ENCODE results near the gene FOXP2.

Gene FOXP2

DNA sequence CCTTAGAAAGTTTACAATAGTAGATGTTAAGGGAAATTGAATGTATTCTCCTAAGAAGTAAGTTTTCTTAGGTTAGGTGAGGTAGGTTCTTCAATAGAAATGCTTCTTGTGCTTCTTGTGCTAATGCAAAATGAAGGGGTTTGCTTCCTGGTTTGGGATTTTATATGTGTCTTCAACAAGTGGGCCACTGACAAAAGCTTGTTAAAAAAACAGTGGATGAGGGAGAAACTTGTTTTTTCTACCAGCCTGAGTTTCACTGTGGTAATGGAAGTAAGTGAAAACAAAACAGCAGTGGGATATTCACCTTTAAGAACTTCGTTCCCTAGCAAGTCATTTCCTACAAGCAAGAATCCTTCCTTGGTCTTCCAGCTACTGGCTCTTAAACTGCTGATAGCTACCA lies 107.5 kb downstream of the FOXP2 start:
- TF ChIP-seq GATA3 (IDR thresholded peaks at IDR 0.05; ENCODE audit: low read depth, low read length), result no peak
- no peak for TF ChIP-seq GATA2 (IDR thresholded peaks at IDR 0.05; ENCODE audit: low read depth, low read length)

GRCh38 chr7:114527589-114527988 lies 113.0 kb downstream of the FOXP2 start:
- TF ChIP-seq GATA2 (IDR thresholded peaks at IDR 0.05; ENCODE audit: low read depth, low read length) (no peak), GATA3 (IDR thresholded peaks at IDR 0.05; ENCODE audit: low read depth, low read length) (no peak)

DNA sequence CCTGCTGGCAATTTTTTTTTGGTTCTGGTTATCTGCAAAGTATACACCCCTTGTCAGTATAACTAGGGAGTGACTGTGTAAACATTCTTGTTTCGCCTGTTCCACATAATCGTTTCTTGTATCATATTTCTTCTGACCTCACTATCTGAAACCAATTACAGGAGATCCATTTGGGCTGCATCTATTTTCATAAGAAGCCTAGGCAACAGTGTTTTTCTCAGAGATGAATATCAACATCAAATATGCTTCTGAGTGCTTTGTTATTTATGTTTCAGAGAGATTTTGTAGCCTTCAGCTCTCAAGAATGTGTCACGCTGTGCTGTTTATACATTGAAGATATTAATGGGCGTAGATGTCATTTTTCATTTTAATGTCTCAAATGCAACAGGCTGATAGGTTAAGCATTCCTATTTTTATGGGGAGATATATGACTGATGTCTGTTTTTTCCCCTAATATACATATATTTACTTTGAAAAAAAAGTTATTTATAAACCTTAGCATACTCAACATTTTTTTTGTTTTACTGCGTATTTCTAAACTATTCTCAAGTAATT lies 115.5 kb downstream of the FOXP2 start:
- no peak for TF ChIP-seq GATA3 (IDR thresholded peaks at IDR 0.05; ENCODE audit: low read depth, low read length)
- TF ChIP-seq GATA2 (IDR thresholded peaks at IDR 0.05; ENCODE audit: low read depth, low read length), result no peak

- TF ChIP-seq GATA2 (IDR thresholded peaks at IDR 0.05; ENCODE audit: low read depth, low read length), result no peak
- no peak for TF ChIP-seq GATA3 (IDR thresholded peaks at IDR 0.05; ENCODE audit: low read depth, low read length)
Measured at GRCh38 chr7:114531326-114531725, 116.7 kb downstream of the FOXP2 start.

DNA sequence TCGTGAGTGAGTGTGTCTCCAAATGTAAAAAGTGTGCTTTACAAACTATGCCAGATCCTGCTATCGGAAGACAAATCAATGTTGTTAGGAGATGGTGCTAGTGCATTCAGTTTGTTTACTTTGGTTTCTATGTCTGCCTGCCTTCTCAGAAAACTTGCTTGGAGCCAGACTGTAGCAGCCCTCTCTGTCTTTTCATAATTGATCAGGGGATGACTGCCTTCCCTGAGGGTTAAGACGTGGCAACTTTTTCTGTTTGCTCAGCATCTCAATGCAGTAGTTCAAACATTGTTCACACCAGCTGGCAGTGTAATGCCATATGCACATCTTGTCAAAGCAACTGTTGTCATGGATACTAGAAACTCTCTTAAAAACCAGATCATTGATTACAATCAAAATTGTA lies 118.5 kb downstream of the FOXP2 start:
- TF ChIP-seq GATA3 (IDR thresholded peaks at IDR 0.05; ENCODE audit: low read depth, low read length), result no peak

- TF ChIP-seq GATA3 (IDR thresholded peaks at IDR 0.05; ENCODE audit: low read depth, low read length) (no peak), GATA2 (IDR thresholded peaks at IDR 0.05; ENCODE audit: low read depth, low read length) (no peak)
Measured at GRCh38 chr7:114534953-114535352, 120.3 kb downstream of the FOXP2 start.

GRCh38 chr7:114539575-114539974 lies 125.0 kb downstream of the FOXP2 start:
- no peak for TF ChIP-seq GATA2 (IDR thresholded peaks at IDR 0.05; ENCODE audit: low read depth, low read length)
- TF ChIP-seq GATA3 (IDR thresholded peaks at IDR 0.05; ENCODE audit: low read depth, low read length), result no peak

- TF ChIP-seq GATA2 (IDR thresholded peaks at IDR 0.05; ENCODE audit: low read depth, low read length) (no peak), GATA3 (IDR thresholded peaks at IDR 0.05; ENCODE audit: low read depth, low read length) (no peak)
Measured at GRCh38 chr7:114540291-114540690, 125.7 kb downstream of the FOXP2 start.

- TF ChIP-seq GATA2 (IDR thresholded peaks at IDR 0.05; ENCODE audit: low read depth, low read length), result no peak
- TF ChIP-seq GATA3 (IDR thresholded peaks at IDR 0.05; ENCODE audit: low read depth, low read length), result no peak
Measured at GRCh38 chr7:114548081-114548980, 133.7 kb downstream of the FOXP2 start.

- TF ChIP-seq GATA3 (IDR thresholded peaks at IDR 0.05; ENCODE audit: low read depth, low read length) (no peak), GATA2 (IDR thresholded peaks at IDR 0.05; ENCODE audit: low read depth, low read length) (no peak)
Measured at GRCh38 chr7:114554781-114555537, 140.3 kb downstream of the FOXP2 start.

GRCh38 chr7:114567416-114567815 lies 152.8 kb downstream of the FOXP2 start:
- TF ChIP-seq GATA3 (IDR thresholded peaks at IDR 0.05; ENCODE audit: low read depth, low read length), result no peak
- TF ChIP-seq GATA2 (IDR thresholded peaks at IDR 0.05; ENCODE audit: low read depth, low read length), result no peak

DNA sequence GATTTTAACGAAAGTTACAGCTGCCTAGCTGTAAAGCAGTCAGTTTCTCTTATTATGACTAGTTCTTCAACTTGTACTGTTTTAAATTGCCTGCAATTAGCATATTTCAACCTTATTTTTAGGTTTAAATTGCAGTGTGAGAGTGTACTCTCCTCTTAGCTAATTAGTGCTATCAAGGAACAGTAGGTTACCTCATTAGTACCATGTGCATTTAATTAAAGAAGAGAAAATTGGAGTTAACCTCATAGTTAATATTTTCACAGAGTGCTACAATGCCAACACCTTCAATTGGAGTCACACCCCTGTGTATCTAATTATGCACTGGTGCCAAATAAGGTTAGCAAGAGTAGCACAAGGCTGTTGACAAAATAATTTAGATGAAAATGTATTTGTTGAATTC lies 154.6 kb downstream of the FOXP2 start:
- TF ChIP-seq GATA2 (IDR thresholded peaks at IDR 0.05; ENCODE audit: low read depth, low read length) (no peak), GATA3 (IDR thresholded peaks at IDR 0.05; ENCODE audit: low read depth, low read length) (no peak)

DNA sequence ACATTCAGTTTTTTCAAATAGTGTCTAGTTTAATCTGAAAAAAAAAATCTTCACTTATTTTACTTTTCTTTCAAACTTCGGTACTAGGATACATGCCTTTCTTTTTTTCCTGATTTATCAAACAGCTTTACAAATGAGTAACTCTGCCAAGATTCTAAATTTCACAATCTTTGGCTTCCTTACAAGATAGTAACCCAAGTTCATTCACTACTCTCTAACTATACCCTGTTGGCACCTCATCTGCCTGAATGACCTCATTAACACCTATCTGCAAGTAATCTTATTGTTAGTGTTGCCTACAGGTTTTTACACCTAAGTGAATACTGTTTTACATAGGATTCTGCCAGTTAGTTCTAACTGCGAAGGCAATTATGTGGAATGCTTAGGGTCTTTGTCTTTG lies 159.8 kb downstream of the FOXP2 start:
- TF ChIP-seq GATA3 (IDR thresholded peaks at IDR 0.05; ENCODE audit: low read depth, low read length) (no peak), GATA2 (IDR thresholded peaks at IDR 0.05; ENCODE audit: low read depth, low read length) (no peak)

GRCh38 chr7:114575098-114575497 lies 160.5 kb downstream of the FOXP2 start:
- no peak for TF ChIP-seq GATA2 (IDR thresholded peaks at IDR 0.05; ENCODE audit: low read depth, low read length)
- TF ChIP-seq GATA3 (IDR thresholded peaks at IDR 0.05; ENCODE audit: low read depth, low read length), result no peak

All from SH-SY5Y (cell line).